Right atrium auricular region (tissue), 2 donors: ENCODE results near the gene DSE. TPM values are rescaled to one million over a fixed set of nuclear protein-coding genes. Genes with fewer than 3 reads are reported as not detected.

Experiments
- DNase-seq: peaks from one replicate; pipeline ENCODE4 v3.0.0-alpha.2; 2019; ENCODE audit warnings: low spot score
- H3K27ac ChIP-seq, 2 donors: fragments of 200-600 bp; sonication (generic); 1 replicate in 1 of 2; 2 replicates in 1 of 2; pipeline ENCODE4 v1.5.1; 2016 to 2019
- H3K27me3 ChIP-seq, 2 donors: fragments of 200-600 bp; sonication (generic); one replicate each; pipeline versions ENCODE4 v1.5.1 to v1.6.0; 2017 to 2019
- H3K36me3 ChIP-seq: fragments of 200-600 bp; sonication (generic); one replicate; pipeline ENCODE4 v1.5.1; 2016
- H3K4me1 ChIP-seq, 2 donors: fragments of 200-600 bp; sonication (generic); one replicate each; pipeline versions ENCODE4 v1.5.1 to v1.6.0; 2017 to 2019
- H3K4me3 ChIP-seq, 2 donors: fragments of 200-600 bp; sonication (generic); 1 replicate in 1 of 2; 2 replicates in 1 of 2; pipeline ENCODE4 v1.5.1; 2017 to 2019; ENCODE audit warnings: mild to moderate bottlenecking in 1 of 2, moderate library complexity in 1 of 2
- H3K9me3 ChIP-seq, 2 donors: fragments of 200-600 bp; sonication (generic); one replicate each; pipeline ENCODE4 v1.5.1; 2019
- CTCF ChIP-seq, 2 donors: fragments of 200-600 bp; sonication (generic); IDR thresholded peaks; one replicate each; pipeline ENCODE4 v1.5.1; 2019; ENCODE audit warnings: antibody characterized with exemption in 2 of 2
- total RNA-seq, 2 donors: library from RNA; depleted of rRNA; stranded (reverse); fragments of >200 nt; gene quantifications; one replicate each; pipeline ENCODE4 v1.1.0, GENCODE V29; 2016

DSE gene
- total RNA-seq, 2 donors from 2014 or later, result 19.4 to 31.7 TPM

GRCh38 chr6:116450185-116450710 lies 79.5 kb downstream of the DSE start:
- Histone ChIP-seq H3K27me3 (no peaks in the 10 kb centered on the region), H3K27ac (no peak overlapping the region), H3K36me3 (no peaks in the 10 kb centered on the region), H3K4me3 (no peak overlapping the region), H3K9me3 (no peaks in the 10 kb centered on the region), H3K4me1 (no peaks in the 10 kb centered on the region)
- no peak for TF ChIP-seq CTCF (IDR thresholded peaks at IDR 0.05)
- DNase-seq, result no peak

- no peak overlapping the region for H3K27ac ChIP-seq
- no peak for DNase-seq
These were observed 80.3 kb downstream of the DSE start for GRCh38 chr6:116450769-116451740.

GRCh38 chr6:116451916-116452315 lies 81.2 kb downstream of the DSE start:
- Histone ChIP-seq H3K9me3 (no peaks in the 10 kb centered on the region), H3K4me3 (no peak overlapping the region), H3K36me3 (no peaks in the 10 kb centered on the region), H3K4me1 (no peaks in the 10 kb centered on the region), H3K27ac (no peak overlapping the region), H3K27me3 (no peaks in the 10 kb centered on the region)
- no peak for TF ChIP-seq CTCF (IDR thresholded peaks at IDR 0.05)
- DNase-seq, result no peak

More at GRCh38 chr6:116450769-116451740, 80.3 kb downstream of the DSE start:
- no peak for TF ChIP-seq CTCF (IDR thresholded peaks at IDR 0.05)
- Histone ChIP-seq H3K27me3 (no peaks in the 10 kb centered on the region), H3K9me3 (no peaks in the 10 kb centered on the region), H3K4me3 (no peak overlapping the region), H3K36me3 (no peaks in the 10 kb centered on the region), H3K4me1 (no peaks in the 10 kb centered on the region)

GRCh38 chr6:116452531-116452930 lies 81.8 kb downstream of the DSE start:
- no peak for DNase-seq
- Histone ChIP-seq H3K27me3 (no peaks in the 10 kb centered on the region), H3K4me3 (no peak overlapping the region), H3K9me3 (no peaks in the 10 kb centered on the region), H3K4me1 (no peaks in the 10 kb centered on the region), H3K27ac (no peak overlapping the region), H3K36me3 (no peaks in the 10 kb centered on the region)
- no peak for TF ChIP-seq CTCF (IDR thresholded peaks at IDR 0.05)

- Histone ChIP-seq H3K4me3 (no peak overlapping the region), H3K4me1 (no peaks in the 10 kb centered on the region), H3K9me3 (no peaks in the 10 kb centered on the region), H3K36me3 (no peaks in the 10 kb centered on the region), H3K27ac (no peak overlapping the region), H3K27me3 (no peaks in the 10 kb centered on the region)
- no peak for DNase-seq
- TF ChIP-seq CTCF (IDR thresholded peaks at IDR 0.05), result no peak
These were observed 85.4 kb downstream of the DSE start for GRCh38 chr6:116456106-116456505.
